HG02884 (cell line): Measurements from ENCODE around the gene DUSP6.

Source experiments
- ATAC-seq: cut with Tn5 transposase; IDR thresholded peaks from one replicate; pipeline ENCODE4 v1.9.1; 2021; ENCODE audit warnings: mild to moderate bottlenecking, moderate library complexity; ENCODE audit not compliant: unreplicated experiment

DUSP6 gene

DNA sequence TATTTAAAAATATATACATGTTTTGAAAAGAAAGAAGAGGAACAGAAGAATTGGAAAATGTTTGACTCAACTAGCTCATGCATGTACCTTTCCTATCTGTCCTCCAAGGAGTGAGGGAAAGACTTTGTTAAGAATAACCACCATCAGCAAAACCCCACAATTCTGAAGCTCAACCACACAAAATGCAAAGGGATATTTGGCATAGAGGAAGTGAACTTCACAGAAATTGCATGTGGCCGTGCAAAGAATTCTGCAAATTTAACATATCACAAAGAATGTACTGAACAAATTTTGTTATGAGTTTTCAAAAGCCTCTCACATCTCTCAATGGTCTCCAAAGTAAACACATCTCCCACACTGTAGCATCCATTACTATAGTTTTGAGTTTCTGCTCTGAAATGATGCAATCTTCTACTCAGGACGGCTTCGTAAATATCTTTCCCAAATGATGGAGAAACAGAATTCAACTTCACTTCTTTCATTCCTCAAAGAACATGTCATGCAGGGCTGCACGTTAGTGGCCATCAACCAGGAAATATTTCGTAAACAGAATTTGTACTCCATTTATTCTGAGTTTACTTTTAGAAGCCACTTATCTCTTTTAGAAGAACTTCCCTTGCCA is 17.6 kb downstream of the DUSP6 start:
- ATAC-seq: no peak

DNA sequence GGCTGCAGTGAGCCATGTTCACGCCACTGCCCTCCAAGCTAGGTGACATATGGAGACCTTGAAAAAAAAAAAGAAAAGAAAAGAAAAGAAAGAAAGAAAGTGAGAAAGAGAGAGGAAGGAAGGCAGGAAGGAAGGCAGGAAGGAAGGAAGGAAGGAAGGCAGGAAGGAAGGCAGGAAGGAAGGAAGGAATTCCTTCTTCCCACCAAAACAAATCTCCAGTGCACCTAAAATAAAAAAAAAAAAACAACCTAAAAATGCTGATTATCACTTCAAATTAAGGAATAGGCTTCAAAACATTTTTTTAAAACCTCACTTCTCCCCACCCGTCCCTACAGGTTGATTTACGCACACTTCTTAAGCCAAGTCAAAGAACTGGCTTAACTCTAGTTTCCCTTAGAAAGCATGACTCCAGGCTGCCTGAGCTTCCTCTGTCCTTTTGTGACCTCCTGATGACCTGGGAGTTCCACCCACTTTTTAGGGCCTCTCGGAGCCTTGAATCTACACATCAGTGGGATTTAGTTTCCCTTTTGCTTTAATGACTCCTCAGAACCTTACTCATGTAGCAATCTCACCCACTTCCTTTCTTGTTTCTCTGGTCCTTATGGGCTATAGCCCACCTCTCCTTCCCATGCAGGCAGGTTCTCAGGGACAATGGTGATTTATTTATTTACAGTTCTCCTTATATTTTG is 18.6 kb downstream of the DUSP6 start:
- peak; percentile 56 for ATAC-seq

DNA sequence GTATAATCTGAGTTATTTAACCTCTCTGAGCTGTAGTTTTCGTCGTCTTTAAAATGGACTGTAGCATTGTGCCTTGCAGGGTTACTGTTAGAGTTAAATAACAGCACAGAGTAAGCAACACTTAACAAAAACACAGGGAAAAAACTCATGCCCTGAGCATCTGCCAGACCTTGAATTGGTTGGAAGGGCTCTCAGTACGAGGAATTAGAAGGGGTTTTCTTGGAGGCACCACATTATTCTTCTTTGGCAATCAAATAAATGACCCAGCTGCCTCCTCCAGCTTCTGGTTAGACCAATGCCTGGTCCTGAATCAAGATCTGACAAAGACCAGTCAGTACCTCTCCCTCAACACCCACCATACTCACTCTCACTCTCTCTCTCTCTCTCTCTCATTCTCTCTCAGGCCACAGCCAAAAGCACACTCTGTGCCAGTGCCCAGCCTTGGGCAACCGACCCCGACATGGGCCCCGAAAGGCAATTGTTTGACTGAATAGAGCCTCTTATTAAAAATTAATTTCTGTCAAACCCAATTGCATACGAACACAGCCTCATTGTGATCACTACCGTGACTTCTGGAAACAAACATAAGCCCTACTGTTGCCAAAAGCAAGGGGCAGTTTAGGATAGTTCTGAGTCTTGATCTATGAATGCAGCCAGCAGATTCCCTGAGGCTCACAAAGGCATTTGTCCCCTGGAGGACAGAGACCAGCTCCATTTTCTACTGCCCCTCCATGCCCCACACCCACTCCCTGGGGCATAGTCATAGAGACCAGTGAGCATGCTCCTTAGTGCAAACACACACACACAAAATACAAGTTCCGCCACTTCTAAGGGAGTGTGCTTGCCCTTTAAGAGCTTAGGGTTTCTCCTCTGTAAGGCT is 23.9 kb downstream of the DUSP6 start:
- ATAC-seq: no peak

DNA sequence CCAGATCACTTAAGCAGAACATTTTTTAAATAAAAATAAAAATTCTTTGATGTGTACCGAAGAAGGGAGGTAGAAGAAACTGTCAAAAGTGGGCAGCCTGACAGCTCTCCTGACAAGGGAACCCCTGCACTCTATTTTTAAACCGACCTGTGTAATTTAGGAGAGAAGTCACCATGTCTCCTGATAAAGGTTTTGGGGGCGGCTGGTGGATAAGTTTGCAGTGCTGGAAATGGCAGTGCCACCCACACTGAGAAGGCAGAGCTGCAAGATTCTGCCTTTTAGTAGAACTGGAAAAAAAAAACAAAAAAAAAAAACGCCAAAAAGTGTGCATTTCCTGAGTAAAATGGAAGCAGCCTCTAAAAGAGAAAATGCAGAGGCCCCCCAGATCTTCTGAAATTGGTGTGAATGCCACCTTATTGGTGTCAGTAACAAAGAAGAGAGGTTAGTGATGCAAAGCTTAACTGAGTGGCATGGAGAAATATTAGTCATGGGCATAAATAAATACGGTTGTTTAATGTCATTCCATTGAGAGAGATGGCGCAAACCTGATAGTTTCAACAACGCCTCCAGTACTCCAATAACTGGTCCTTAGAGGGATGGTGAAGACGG is 24.7 kb downstream of the DUSP6 start:
- ATAC-seq: no peak

DNA sequence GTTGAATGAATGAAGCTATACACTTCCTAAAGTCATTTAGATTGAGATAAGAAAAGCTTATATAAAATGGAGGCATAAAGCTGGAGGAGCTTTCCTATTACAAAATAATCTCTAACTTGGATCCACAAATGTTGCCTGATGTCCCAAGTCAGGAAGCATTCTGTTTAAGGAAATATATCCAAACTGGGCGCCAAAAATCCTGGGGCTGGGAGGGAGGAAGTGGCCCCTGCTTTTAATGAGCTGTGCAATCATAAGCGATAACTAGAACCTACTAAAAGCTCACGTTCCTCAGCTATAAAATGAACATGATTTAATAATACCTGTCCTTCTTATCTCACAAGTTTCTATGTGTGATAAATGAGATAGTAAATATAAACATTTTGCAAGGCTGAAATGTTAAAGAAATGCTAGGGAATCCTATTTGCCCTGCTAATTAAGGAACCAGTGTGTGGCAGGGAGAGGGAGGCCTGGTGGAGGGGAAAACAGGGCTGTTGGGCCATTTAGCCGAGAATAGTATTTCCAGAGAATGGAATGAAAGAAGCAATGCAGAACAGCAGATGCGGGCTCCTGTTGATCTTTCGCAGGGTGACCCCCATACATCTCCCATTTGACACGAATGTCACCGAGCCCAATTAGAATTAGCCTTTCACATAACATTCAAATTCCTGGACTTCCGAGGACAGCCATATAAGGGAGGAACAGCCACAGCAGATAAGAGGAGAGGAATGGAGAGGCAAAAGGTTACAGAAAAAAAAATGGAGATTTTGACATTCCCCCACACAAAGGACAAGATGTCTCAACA is 25.9 kb downstream of the DUSP6 start:
- ATAC-seq: no peak

DNA sequence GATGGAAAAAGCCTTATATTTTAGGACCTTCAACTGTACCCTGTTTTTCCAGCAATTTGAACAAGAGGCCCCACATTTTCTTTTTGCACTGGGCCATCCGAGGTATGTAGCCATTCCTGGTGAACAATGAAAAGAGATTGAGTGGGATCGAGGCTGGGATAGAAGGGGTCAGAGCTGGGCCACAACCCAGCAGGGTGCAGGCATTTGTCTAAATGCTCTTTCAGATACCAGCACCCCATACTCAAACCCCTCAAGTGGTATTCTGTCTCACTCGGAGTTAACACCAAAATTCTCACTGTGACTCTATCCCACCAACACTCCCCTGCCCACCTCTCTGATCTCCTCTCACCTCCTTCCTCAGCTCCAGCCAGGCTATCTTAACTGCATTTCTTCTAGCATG is 26.8 kb downstream of the DUSP6 start:
- no peak for ATAC-seq

DNA sequence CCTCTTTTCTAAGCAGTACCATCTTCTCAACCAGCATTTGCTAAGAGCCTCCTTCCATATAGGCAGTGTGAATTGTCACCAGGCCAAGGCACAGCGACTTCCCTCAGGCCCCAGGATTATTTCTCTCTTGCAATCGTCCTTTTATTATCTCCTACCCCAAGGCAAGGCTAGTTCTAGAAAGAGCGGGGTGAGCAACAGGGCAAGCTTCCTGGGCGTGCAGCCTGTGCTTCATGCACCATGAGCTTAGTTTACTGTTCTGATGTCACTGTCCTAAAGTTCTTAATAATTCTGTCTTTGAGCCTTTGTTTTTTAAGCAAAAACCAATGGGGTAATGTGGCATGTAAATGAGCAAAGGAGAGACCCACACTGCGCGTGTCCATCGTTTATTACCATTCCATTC is 27.9 kb downstream of the DUSP6 start:
- no peak for ATAC-seq

DNA sequence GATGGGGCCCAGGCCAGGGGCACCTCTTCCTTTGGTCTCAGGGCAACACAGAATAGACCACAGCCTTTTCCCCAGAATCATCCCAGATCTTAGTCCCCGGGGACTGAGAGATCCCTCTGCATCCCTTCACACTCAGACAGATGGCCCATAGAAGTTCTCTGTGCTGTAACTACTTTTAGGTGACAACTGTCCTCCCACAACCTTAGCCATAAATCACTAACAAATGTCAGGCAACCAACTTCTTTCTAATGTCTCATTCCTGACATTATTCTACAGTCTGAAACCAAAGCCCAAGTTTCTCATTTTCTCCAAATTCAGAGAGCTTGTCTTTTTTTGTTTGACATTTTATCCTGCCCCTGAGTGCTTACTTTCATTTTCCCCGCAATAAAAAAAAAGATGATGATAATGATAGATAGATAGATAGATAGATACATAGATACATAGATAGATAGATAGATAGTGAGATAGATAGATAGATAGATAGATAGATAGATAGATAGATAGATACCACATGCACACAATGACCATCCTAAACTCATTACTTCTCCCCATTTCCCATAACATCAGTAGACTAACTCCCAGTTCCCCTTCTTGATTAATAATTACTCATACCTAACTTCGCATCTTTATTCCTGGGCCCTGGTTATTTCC is 28.6 kb downstream of the DUSP6 start:
- ATAC-seq: no peak

DNA sequence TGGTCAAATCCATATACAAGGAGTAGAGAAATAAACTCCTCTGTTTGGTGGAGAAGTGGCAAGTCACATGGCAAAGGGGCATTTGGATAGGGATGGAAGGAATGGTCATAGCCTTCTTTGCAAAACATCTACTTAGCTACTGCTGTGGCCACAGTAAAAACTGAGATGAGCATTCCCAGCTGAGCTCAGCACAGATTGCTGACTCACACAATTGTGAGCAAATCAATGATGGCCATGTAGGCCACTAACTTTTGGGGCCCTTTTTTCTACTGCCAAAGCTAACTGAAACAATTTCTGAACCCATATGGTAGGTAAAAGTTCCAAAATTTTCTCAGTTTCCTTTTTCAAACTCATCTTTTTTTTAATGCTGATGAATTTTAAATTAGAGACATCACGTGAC is 31.6 kb downstream of the DUSP6 start:
- ATAC-seq: no peak

DNA sequence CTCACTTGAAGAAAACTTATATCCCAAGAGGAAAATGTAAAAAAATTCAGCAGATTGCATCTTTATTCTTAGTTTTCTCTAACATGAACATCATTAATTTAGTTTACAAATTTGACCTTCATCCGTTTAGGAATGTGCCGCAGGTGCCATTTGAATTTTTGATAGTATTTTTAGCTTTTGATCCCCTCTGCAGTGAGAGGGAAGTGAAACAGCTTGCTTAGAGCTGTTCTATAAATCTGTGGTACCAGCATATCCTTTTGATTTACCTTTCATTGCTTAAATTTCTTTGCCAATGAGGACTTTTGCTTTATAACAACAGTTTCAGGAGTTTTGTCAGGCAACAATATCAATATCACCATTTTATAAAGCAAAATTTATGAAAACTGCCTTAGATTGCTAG is 32.7 kb downstream of the DUSP6 start:
- ATAC-seq: no peak

DNA sequence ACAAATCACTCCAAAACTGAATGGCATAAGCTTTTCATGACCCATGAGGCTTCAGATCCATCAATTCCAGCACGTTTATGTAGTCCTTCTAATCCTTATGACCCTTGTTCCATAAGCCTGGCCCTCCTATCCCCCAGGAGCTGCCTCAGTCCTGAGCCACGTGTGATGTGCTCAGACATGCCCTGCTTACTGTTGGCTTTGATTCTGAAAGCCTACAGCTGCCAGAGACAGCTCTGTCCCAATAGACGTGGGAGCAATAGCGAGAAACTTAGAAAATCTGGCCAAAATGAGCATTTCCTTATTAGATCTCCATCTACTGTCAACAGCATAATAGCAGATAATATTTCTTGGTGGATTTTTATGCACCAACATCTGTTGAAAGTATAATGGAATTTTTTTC is 33.2 kb downstream of the DUSP6 start:
- no peak for ATAC-seq

DNA sequence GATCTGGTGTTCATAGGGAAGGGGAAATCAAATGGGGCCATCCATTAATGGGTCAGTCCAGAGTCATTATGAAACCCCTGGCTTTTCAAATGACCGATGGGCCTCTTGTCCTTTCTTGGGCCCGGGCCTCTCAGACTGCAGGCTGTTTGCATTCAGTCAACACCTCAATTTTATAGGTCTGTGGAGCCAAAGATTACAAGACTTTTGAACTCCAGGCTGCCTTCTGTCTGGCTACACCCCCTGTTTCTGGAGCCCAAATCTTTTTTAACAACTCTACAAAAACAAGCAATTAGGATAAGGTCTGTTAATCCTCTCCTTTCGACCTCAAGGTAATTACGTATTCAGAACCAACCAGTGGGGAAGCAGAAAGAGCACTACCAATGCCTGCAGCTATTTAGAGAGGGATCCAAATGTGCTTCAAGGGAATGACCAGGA is 35.6 kb downstream of the DUSP6 start:
- ATAC-seq: no peak

DNA sequence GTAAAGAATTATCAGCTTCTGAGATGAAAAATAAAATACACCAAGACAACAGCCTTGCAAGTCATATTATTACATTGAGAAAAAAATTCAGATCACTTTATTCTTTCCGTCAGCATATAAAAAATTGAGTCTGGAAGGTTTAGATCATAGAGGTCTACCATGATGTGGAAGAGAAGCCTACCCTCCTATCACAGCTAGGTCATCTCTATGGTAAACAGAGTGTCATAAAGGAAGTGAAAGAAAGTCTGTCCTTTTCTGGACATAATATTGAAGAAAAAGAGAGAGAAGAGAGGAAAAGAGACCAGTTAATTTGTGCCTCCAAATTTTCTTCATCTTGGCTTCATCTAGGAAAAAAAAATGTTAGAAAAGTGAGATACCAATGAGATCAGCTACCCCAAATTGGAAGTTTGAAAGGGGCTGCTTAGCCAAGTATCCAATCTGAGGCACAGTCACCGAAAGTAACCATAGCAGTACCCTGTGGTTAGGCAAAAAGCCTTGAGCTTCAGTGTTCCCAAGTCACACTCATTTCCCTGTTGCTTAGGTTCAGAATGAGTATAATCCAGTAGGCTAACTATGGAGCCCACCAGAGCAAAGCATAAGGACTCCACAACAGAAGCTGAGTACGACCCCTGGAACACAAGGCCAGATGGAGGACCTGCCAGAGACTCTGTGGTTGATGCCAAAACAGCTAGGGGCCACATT is 38.1 kb downstream of the DUSP6 start:
- no peak for ATAC-seq

DNA sequence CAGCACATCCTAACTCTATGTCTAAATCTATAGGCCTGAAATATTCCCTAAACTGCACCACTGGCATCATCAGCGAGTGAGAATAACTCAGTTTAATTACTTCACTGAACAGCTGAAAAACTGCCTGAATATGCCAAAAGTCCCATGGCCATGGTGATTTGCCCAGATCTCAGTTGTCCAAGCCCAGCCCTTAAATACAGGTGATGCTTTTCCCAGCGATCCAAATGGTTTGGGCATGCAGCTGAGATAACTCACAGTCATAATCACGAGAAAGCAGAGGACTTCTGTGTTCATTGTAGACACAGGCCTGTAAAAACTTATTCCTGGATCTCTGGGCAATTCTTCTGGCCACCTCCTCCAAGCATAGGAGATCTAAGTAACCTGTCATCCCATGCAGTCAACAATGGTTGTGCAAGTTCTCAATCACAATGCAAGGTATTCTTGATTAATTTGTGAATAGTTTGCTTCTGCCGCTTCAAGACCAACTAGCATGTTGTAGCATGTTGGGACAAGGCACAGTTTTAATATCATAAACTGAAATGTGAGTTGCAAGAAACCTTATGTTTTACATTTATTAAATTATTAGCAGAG is 40.5 kb downstream of the DUSP6 start:
- no peak for ATAC-seq

DNA sequence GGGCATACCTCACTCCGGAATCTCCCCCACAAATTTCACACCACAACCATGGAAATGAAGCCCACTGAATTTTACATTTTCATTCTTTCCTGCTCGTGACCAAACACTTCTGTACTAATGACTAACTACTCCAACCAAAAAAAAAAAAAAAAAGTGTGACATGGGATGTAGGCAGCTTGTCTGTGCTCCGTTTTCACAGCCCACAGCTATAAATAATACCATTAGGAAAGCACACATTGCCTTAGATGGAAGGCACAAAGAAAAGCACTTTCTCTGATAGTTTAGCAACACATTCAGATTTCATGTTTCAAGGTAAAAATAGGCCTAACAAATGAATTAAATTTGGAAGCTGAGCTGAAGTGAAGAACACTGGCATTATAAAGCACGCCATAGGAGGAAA is 42.5 kb downstream of the DUSP6 start:
- no peak for ATAC-seq

DNA sequence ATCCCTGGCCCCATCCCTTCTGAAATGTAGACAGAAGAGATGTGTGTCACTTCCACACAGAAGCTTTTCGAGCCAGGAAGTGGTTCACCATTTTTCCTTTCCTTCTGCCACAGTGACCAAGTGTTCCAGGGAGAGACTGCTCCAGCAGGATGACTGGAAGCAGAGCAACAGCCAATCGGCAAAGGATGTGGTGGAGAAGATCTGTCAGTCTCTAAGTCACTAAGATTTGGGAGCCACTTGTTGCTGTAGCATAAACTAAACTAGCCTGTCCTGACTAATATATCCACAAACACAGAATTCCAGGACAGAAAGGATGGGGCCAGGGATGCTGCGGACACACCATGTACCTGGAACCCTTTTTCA is 42.9 kb downstream of the DUSP6 start:
- ATAC-seq: no peak

DNA sequence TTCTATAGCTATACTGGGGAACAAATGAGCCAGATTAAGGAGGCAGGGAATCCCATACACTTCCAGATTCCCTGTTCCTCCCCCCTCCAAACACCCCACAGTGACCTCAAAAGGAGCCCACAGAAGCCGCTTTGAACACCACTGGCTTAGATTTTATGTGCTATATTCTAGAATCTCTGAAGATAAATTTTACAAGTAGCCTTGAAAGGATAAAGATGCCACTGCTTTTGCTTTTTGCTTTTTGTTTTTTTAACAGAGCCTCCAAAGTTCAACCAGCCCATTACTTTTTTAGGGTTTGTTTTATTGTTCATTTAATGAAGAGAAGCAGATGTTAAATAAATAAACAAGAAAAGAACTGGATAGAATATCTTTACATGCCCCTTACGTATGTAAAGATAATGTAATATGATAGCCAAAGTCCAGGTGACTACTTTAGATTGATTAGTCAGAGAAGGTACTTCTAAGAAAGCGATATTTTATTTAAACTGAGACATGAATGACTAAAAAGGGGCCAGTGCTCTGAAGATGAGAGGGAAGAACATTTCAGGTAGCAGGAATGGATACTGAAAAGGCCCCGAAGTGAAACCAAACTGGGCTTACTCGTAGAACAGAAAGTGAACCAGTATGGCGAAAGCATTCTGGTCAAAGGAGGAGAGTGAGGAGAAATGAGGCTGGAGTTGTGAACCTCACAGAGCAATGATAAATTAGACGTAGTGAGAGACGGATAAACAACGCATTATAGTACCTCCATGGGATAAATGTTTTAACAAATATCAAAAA is 44.6 kb downstream of the DUSP6 start:
- ATAC-seq: no peak

DNA sequence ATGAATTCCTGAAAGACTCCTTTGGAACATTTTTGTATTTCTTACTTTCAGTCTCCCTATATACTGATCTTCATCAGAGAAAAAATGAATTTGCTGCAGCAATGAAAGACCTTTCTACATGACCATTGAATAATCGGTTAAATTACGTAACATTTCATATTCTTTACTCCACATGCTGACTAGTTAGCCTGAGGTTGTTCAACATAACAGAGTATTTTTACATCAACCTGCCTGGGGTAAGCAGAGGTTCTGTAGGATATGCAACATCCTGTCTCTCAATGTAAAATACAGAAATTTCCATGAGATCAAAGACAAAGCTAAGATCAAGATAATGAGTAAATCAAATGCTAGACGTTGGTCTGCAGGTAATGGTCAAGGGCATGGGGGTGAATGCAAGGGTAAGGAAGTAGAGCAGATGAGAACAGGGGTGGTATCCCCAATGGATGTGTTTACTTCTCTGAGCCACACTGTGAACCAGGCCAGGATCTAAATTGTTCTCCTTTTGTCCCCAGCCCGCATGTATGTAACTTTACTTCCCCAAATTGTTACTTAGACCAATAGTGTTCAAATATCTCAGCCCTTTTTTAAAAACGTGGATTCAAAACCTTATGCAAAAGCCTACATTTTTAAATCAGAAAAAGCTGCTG is 45.4 kb downstream of the DUSP6 start:
- no peak for ATAC-seq
